ENCODE data around the gene SLC30A7. TPM values are rescaled to one million over a fixed set of nuclear protein-coding genes. Genes with fewer than 3 reads are reported as not detected.

Gene SLC30A7
- polyA plus RNA-seq, 3 donors, result 9.2 to 23.3 (median 17.6) TPM

DNA sequence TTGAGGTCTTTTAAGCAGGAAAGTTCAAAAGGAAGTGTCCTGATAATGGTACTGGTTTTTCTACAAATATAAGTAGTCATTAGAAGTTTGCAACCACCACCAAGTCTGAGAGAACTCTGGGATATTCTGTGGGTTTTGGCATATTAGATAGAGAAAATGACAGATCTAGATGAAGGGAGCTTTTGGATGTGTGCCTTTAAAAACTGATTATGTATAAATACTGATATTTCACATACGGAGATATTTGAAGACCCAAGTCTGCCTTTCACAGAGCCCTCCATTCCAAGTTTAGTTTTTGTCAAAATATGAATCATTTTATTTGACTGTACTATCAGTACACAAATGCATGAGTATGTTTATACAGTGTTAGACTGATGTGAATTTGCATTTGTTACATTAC lies 81.0 kb downstream of the SLC30A7 start:
- no CpG with 5 or more reads among the region's 1 CpG for WGBS (ENCODE audit: insufficient coverage)
- Histone ChIP-seq H4K20me1 (ENCODE audit: insufficient read depth, low read length) (no peaks in the 10 kb centered on the region), H3K9ac (ENCODE audit: insufficient read depth, low read length, poor library complexity, severe bottlenecking) (no peak overlapping the region), H3K79me2 (ENCODE audit: insufficient read depth, low read length) (no peaks in the 10 kb centered on the region), H3K9me3 (replicated peaks in 1 of 2; ENCODE audit: control insufficient read depth in 1 of 2, insufficient read depth in 1 of 2, low read length in 2 of 2) (no peaks in the 10 kb centered on the region), H3K4me1 (ENCODE audit: control insufficient read depth in 1 of 2, insufficient read depth in 2 of 2, low read length in 2 of 2) (no peaks in the 10 kb centered on the region), H3K27me3 (ENCODE audit: control insufficient read depth in 2 of 2, insufficient read depth in 2 of 2, low read length in 2 of 2) (no peaks in the 10 kb centered on the region), H3K4me3 (replicated peaks in 1 of 3; ENCODE audit: low read depth in 2 of 3, low read length in 3 of 3) (no peak overlapping the region), H3K36me3 (replicated peaks in 1 of 2; ENCODE audit: control insufficient read depth in 1 of 2, insufficient read depth in 2 of 2, low read length in 2 of 2) (peaks cover 32 to 84% of the 10 kb centered on the region in 2 donors), H3K4me2 (replicated peaks; ENCODE audit: extremely low read depth, low read length, poor library complexity, severe bottlenecking) (no peak overlapping the region), H2AFZ (ENCODE audit: insufficient read depth, low read depth, low read length, poor library complexity, severe bottlenecking) (no peak overlapping the region), H3K27ac (ENCODE audit: low read depth in 1 of 2, low read length in 2 of 2) (no peak overlapping the region)
- Mint-ChIP-seq H3K27ac (no peak overlapping the region), H3K4me1 (no peaks in the 10 kb centered on the region), H3K36me3 (peaks cover 51 to 55% of the 10 kb centered on the region in 2 donors), H3K9me3 (no peaks in the 10 kb centered on the region), H3K27me3 (ENCODE audit: low read depth in 3 of 3) (no peaks in the 10 kb centered on the region), H3K4me3 (no peak overlapping the region)
- DNase-seq, result no peak
- intact Hi-C loops (cut with micrococcal nuclease), result no loop called here
- TF ChIP-seq, protein P1, sequence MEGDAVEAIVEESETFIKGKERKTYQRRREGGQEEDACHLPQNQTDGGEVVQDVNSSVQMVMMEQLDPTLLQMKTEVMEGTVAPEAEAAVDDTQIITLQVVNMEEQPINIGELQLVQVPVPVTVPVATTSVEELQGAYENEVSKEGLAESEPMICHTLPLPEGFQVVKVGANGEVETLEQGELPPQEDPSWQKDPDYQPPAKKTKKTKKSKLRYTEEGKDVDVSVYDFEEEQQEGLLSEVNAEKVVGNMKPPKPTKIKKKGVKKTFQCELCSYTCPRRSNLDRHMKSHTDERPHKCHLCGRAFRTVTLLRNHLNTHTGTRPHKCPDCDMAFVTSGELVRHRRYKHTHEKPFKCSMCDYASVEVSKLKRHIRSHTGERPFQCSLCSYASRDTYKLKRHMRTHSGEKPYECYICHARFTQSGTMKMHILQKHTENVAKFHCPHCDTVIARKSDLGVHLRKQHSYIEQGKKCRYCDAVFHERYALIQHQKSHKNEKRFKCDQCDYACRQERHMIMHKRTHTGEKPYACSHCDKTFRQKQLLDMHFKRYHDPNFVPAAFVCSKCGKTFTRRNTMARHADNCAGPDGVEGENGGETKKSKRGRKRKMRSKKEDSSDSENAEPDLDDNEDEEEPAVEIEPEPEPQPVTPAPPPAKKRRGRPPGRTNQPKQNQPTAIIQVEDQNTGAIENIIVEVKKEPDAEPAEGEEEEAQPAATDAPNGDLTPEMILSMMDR (IDR thresholded peaks at IDR 0.05), result no peak

DNA sequence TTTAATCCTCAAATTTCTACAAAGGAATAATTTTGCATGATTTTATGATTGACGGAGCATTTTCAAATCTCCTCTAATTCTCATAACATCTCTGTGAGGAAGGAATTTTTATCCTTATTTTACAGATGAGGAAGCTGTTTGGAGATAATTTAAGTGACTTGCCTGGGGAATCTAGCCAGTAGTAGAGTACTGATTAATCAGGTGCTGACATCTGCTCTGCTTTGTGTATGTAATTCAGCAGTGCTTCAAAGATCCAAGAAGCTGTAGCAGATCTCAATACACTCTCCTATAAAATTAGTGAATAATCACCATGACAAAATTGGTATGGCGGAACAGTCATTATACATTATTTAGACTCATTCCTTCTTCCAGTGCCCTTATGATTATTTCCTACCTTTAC lies 83.7 kb downstream of the SLC30A7 start:
- peaks cover 40 to 90% of the 10 kb centered on the region in 2 donors for H3K36me3 ChIP-seq (replicated peaks in 1 of 2; ENCODE audit: control insufficient read depth in 1 of 2, insufficient read depth in 2 of 2, low read length in 2 of 2)
- no peak overlapping the region for H3K4me2 ChIP-seq (replicated peaks; ENCODE audit: extremely low read depth, low read length, poor library complexity, severe bottlenecking)
- Mint-ChIP-seq H3K9me3 (no peaks in the 10 kb centered on the region), H3K36me3 (peaks cover 67 to 69% of the 10 kb centered on the region in 2 donors), H3K27ac (no peak overlapping the region), H3K4me3 (no peak overlapping the region), H3K4me1 (no peaks in the 10 kb centered on the region), H3K27me3 (ENCODE audit: low read depth in 3 of 3) (peaks cover 0 to 2% (median 1%) of the 10 kb centered on the region in 3 donors)
- no peak overlapping the region for H3K4me3 ChIP-seq (replicated peaks in 1 of 3; ENCODE audit: low read depth in 2 of 3, low read length in 3 of 3)
- H3K4me1 ChIP-seq (ENCODE audit: control insufficient read depth in 1 of 2, insufficient read depth in 2 of 2, low read length in 2 of 2), result no peaks in the 10 kb centered on the region
- no peaks in the 10 kb centered on the region for H3K79me2 ChIP-seq (ENCODE audit: insufficient read depth, low read length)
- intact Hi-C loops (cut with micrococcal nuclease), result no loop called here
- no peak overlapping the region for H2AFZ ChIP-seq (ENCODE audit: insufficient read depth, low read depth, low read length, poor library complexity, severe bottlenecking)
- no peak overlapping the region for H3K9ac ChIP-seq (ENCODE audit: insufficient read depth, low read length, poor library complexity, severe bottlenecking)
- H4K20me1 ChIP-seq (ENCODE audit: insufficient read depth, low read length), result no peaks in the 10 kb centered on the region
- no peak overlapping the region for H3K27ac ChIP-seq (ENCODE audit: low read depth in 1 of 2, low read length in 2 of 2)
- no peak for DNase-seq
- H3K27me3 ChIP-seq (ENCODE audit: control insufficient read depth in 2 of 2, insufficient read depth in 2 of 2, low read length in 2 of 2), result no peaks in the 10 kb centered on the region
- TF ChIP-seq, protein P1 (IDR thresholded peaks at IDR 0.05), result no peak
- 100% methylated on average over 1 of the region's 2 CpGs for WGBS (ENCODE audit: insufficient coverage)
- H3K9me3 ChIP-seq (replicated peaks in 1 of 2; ENCODE audit: control insufficient read depth in 1 of 2, insufficient read depth in 1 of 2, low read length in 2 of 2), result no peaks in the 10 kb centered on the region
